ENCODE measurements around the gene DACH2.

The DACH2 gene

GRCh38 chrX:86263526-86263925, 115.3 kb downstream of the DACH2 start:
- ATAC-seq: no peak
- TF ChIP-seq ZNF8 (CRISPR knock-in tag; IDR thresholded peaks at IDR 0.05) (no peak), TCF4 (CRISPR knock-in tag; IDR thresholded peaks at IDR 0.05; ENCODE audit: borderline replicate concordance) (no peak), SNAI2 (CRISPR knock-in tag; IDR thresholded peaks at IDR 0.05) (no peak), RARB (CRISPR knock-in tag; IDR thresholded peaks at IDR 0.05) (no peak), ESRRG (CRISPR knock-in tag; IDR thresholded peaks at IDR 0.05) (no peak), BACH2 (CRISPR knock-in tag; IDR thresholded peaks at IDR 0.05; ENCODE audit: borderline replicate concordance) (no peak), ZFP3 (CRISPR knock-in tag; IDR thresholded peaks at IDR 0.05) (no peak), ZNF565 (CRISPR knock-in tag; conservative IDR thresholded peaks at IDR 0.05; ENCODE audit: low read depth) (no peak), ISL1 (CRISPR knock-in tag; IDR thresholded peaks at IDR 0.05) (no peak), ZFP30 (CRISPR knock-in tag; IDR thresholded peaks at IDR 0.05) (no peak), TOX (CRISPR knock-in tag; IDR thresholded peaks at IDR 0.05; ENCODE audit: borderline replicate concordance) (no peak), ZNF70 (CRISPR knock-in tag; IDR thresholded peaks at IDR 0.05) (no peak), CSRNP3 (CRISPR knock-in tag; IDR thresholded peaks at IDR 0.05) (no peak), OSR1 (CRISPR knock-in tag; IDR thresholded peaks at IDR 0.05) (no peak), GLIS3 (CRISPR knock-in tag; IDR thresholded peaks at IDR 0.05) (no peak), ARNTL (CRISPR knock-in tag; IDR thresholded peaks at IDR 0.05; ENCODE audit: borderline replicate concordance, low read depth) (no peak)
- TF ChIP-seq, protein P1, sequence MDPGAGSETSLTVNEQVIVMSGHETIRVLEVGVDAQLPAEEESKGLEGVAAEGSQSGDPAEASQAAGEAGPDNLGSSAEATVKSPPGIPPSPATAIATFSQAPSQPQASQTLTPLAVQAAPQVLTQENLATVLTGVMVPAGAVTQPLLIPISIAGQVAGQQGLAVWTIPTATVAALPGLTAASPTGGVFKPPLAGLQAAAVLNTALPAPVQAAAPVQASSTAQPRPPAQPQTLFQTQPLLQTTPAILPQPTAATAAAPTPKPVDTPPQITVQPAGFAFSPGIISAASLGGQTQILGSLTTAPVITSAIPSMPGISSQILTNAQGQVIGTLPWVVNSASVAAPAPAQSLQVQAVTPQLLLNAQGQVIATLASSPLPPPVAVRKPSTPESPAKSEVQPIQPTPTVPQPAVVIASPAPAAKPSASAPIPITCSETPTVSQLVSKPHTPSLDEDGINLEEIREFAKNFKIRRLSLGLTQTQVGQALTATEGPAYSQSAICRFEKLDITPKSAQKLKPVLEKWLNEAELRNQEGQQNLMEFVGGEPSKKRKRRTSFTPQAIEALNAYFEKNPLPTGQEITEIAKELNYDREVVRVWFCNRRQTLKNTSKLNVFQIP (CRISPR knock-in tag; IDR thresholded peaks at IDR 0.05; ENCODE audit: borderline replicate concordance, low read depth): no peak
- TF ChIP-seq, protein P2, sequence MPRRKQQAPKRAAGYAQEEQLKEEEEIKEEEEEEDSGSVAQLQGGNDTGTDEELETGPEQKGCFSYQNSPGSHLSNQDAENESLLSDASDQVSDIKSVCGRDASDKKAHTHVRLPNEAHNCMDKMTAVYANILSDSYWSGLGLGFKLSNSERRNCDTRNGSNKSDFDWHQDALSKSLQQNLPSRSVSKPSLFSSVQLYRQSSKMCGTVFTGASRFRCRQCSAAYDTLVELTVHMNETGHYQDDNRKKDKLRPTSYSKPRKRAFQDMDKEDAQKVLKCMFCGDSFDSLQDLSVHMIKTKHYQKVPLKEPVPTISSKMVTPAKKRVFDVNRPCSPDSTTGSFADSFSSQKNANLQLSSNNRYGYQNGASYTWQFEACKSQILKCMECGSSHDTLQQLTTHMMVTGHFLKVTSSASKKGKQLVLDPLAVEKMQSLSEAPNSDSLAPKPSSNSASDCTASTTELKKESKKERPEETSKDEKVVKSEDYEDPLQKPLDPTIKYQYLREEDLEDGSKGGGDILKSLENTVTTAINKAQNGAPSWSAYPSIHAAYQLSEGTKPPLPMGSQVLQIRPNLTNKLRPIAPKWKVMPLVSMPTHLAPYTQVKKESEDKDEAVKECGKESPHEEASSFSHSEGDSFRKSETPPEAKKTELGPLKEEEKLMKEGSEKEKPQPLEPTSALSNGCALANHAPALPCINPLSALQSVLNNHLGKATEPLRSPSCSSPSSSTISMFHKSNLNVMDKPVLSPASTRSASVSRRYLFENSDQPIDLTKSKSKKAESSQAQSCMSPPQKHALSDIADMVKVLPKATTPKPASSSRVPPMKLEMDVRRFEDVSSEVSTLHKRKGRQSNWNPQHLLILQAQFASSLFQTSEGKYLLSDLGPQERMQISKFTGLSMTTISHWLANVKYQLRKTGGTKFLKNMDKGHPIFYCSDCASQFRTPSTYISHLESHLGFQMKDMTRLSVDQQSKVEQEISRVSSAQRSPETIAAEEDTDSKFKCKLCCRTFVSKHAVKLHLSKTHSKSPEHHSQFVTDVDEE (CRISPR knock-in tag; IDR thresholded peaks at IDR 0.05): no peak
- TF ChIP-seq, protein P3, sequence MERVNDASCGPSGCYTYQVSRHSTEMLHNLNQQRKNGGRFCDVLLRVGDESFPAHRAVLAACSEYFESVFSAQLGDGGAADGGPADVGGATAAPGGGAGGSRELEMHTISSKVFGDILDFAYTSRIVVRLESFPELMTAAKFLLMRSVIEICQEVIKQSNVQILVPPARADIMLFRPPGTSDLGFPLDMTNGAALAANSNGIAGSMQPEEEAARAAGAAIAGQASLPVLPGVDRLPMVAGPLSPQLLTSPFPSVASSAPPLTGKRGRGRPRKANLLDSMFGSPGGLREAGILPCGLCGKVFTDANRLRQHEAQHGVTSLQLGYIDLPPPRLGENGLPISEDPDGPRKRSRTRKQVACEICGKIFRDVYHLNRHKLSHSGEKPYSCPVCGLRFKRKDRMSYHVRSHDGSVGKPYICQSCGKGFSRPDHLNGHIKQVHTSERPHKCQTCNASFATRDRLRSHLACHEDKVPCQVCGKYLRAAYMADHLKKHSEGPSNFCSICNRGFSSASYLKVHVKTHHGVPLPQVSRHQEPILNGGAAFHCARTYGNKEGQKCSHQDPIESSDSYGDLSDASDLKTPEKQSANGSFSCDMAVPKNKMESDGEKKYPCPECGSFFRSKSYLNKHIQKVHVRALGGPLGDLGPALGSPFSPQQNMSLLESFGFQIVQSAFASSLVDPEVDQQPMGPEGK (CRISPR knock-in tag; IDR thresholded peaks at IDR 0.05; ENCODE audit: borderline replicate concordance): no peak
- TF ChIP-seq, protein P4, sequence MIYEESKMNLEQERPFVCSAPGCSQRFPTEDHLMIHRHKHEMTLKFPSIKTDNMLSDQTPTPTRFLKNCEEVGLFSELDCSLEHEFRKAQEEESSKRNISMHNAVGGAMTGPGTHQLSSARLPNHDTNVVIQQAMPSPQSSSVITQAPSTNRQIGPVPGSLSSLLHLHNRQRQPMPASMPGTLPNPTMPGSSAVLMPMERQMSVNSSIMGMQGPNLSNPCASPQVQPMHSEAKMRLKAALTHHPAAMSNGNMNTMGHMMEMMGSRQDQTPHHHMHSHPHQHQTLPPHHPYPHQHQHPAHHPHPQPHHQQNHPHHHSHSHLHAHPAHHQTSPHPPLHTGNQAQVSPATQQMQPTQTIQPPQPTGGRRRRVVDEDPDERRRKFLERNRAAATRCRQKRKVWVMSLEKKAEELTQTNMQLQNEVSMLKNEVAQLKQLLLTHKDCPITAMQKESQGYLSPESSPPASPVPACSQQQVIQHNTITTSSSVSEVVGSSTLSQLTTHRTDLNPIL (CRISPR knock-in tag; IDR thresholded peaks at IDR 0.05; ENCODE audit: low read depth): no peak

- no peak for TF ChIP-seq ZFP30 (CRISPR knock-in tag; IDR thresholded peaks at IDR 0.05)
- no peak for TF ChIP-seq OSR1 (CRISPR knock-in tag; IDR thresholded peaks at IDR 0.05)
- no peak for TF ChIP-seq ISL1 (CRISPR knock-in tag; IDR thresholded peaks at IDR 0.05)
- TF ChIP-seq ZNF8 (CRISPR knock-in tag; IDR thresholded peaks at IDR 0.05): no peak
- no peak for TF ChIP-seq BACH2 (CRISPR knock-in tag; IDR thresholded peaks at IDR 0.05; ENCODE audit: borderline replicate concordance)
- no peak for TF ChIP-seq TOX (CRISPR knock-in tag; IDR thresholded peaks at IDR 0.05; ENCODE audit: borderline replicate concordance)
- ATAC-seq: no peak
Measured at GRCh38 chrX:86295293-86295692, 147.0 kb downstream of the DACH2 start.

DNA sequence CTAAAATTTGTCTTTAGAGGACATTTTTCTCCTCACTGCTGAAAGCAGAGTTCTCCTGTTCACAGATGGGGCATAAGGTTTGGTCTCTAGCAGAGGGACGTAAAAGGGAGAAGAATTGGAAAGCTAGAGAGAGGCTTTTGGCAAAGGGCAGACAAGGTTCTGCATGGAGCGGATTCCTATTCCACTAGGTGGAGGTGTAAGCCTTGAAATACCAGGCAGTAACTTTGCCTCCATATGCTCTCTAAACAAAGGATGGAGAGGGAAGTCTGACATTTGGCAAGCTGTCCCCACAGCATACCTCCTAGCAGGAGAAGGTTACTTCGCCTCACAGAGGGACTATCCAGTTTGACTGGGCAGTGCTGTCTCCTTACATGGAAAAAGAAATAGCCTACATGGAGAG, 174.7 kb downstream of the DACH2 start:
- no peak for ATAC-seq
- TF ChIP-seq, protein P1 (CRISPR knock-in tag; IDR thresholded peaks at IDR 0.05; ENCODE audit: borderline replicate concordance, low read depth): no peak
- TF ChIP-seq TOX (CRISPR knock-in tag; IDR thresholded peaks at IDR 0.05; ENCODE audit: borderline replicate concordance) (no peak), ESRRG (CRISPR knock-in tag; IDR thresholded peaks at IDR 0.05) (no peak), ZNF70 (CRISPR knock-in tag; IDR thresholded peaks at IDR 0.05) (no peak), CSDC2 (CRISPR knock-in tag; IDR thresholded peaks at IDR 0.05) (no peak), CSRNP3 (CRISPR knock-in tag; IDR thresholded peaks at IDR 0.05) (no peak), BACH2 (CRISPR knock-in tag; IDR thresholded peaks at IDR 0.05; ENCODE audit: borderline replicate concordance) (no peak), ZFP3 (CRISPR knock-in tag; IDR thresholded peaks at IDR 0.05) (no peak)
- TF ChIP-seq, protein P4 (CRISPR knock-in tag; IDR thresholded peaks at IDR 0.05; ENCODE audit: low read depth): no peak
